Liver (tissue), 9 donors: ENCODE data around the gene SAT1. TPM values are rescaled to one million over a fixed set of nuclear protein-coding genes. Genes with fewer than 3 reads are reported as not detected.

Source experiments
- DNase-seq: peaks from one replicate; pipeline ENCODE4 v3.0.0-alpha.2; 2017; ENCODE audit warnings: low spot score
- H3K27ac ChIP-seq, 2 donors: one replicate each; pipeline ENCODE4 v1.7.0; 2013; ENCODE audit warnings: inconsistent platforms in 2 of 2, low read length in 2 of 2, control low read depth in 1 of 2, low read depth in 1 of 2, mild to moderate bottlenecking in 1 of 2
- H3K27me3 ChIP-seq, 4 donors: one replicate each; pipeline versions ENCODE4 v1.6.1 to v1.7.0; 2013; ENCODE audit warnings: low read length in 3 of 4, inconsistent platforms in 1 of 4, mild to moderate bottlenecking in 1 of 4, moderate library complexity in 1 of 4; ENCODE audit not compliant: control insufficient read depth in 4 of 4, insufficient read depth in 4 of 4
- H3K36me3 ChIP-seq, 4 donors: one replicate each; pipeline versions ENCODE4 v1.6.1 to v1.7.0; 2013; ENCODE audit warnings: low read length in 3 of 4, mild to moderate bottlenecking in 3 of 4, low read depth in 1 of 4, moderate library complexity in 1 of 4; ENCODE audit not compliant: control insufficient read depth in 4 of 4, insufficient read depth in 3 of 4
- H3K4me1 ChIP-seq, 4 donors: one replicate each; pipeline versions ENCODE4 v1.6.1 to v1.7.0; 2013; ENCODE audit warnings: low read length in 3 of 4, mild to moderate bottlenecking in 3 of 4, moderate library complexity in 1 of 4; ENCODE audit not compliant: control insufficient read depth in 4 of 4, insufficient read depth in 4 of 4
- H3K4me3 ChIP-seq, 3 donors: one replicate each; pipeline versions ENCODE4 v1.6.1 to v1.7.0; 2013; ENCODE audit warnings: low read length in 3 of 3, control low read depth in 1 of 3, low read depth in 1 of 3, mild to moderate bottlenecking in 1 of 3
- H3K9ac ChIP-seq, 2 donors: one replicate each; pipeline ENCODE4 v1.7.0; 2013; ENCODE audit warnings: low read length in 2 of 2, mild to moderate bottlenecking in 2 of 2, moderate library complexity in 2 of 2, control low read depth in 1 of 2, low read depth in 1 of 2
- H3K9me3 ChIP-seq, 4 donors: one replicate each; pipeline versions ENCODE4 v1.6.1 to v1.7.0; 2013; ENCODE audit warnings: low read length in 3 of 4; ENCODE audit not compliant: control insufficient read depth in 4 of 4
- ATF3 ChIP-seq: IDR thresholded peaks from 2 replicates; pipeline ENCODE4 v1.6.1; 2016; ENCODE audit warnings: antibody characterized with exemption
- CTCF ChIP-seq: fragments of 150-350 bp; IDR thresholded peaks from 2 replicates; pipeline ENCODE4 v1.5.1; 2017; ENCODE audit warnings: improper control_type of control experiment, low read depth, low read length; ENCODE audit not compliant: missing input control
- FOXA1 ChIP-seq: IDR thresholded peaks from 2 replicates; pipeline ENCODE4 v1.6.1; 2016; ENCODE audit warnings: antibody characterized with exemption
- FOXA2 ChIP-seq: IDR thresholded peaks from 2 replicates; pipeline ENCODE4 v1.6.1; 2016; ENCODE audit warnings: antibody characterized with exemption
- GABPA ChIP-seq, 2 donors: IDR thresholded peaks in 1 of 2; conservative IDR thresholded peaks in 1 of 2; 2 replicates each; pipeline ENCODE4 v1.6.1; 2016; ENCODE audit warnings: antibody characterized with exemption in 2 of 2, mild to moderate bottlenecking in 1 of 2, moderate library complexity in 1 of 2
- HNF4A ChIP-seq, 2 donors: conservative IDR thresholded peaks; 2 replicates each; pipeline ENCODE4 v1.6.1; 2016; ENCODE audit warnings: antibody characterized with exemption in 2 of 2, mild to moderate bottlenecking in 2 of 2
- HNF4G ChIP-seq: IDR thresholded peaks from 2 replicates; pipeline ENCODE4 v1.6.1; 2016; ENCODE audit warnings: antibody characterized with exemption
- JUND ChIP-seq, 2 donors: IDR thresholded peaks; 2 replicates each; pipeline ENCODE4 v1.6.1; 2016; ENCODE audit warnings: antibody characterized with exemption in 2 of 2
- MAX ChIP-seq: IDR thresholded peaks from 2 replicates; pipeline ENCODE4 v1.6.1; 2016; ENCODE audit warnings: antibody characterized with exemption
- NR2F2 ChIP-seq: IDR thresholded peaks from 2 replicates; pipeline ENCODE4 v1.6.1; 2016; ENCODE audit warnings: antibody characterized with exemption
- RAD21 ChIP-seq, 2 donors: IDR thresholded peaks; 2 replicates each; pipeline ENCODE4 v1.6.1; 2016; ENCODE audit warnings: antibody characterized with exemption in 2 of 2, mild to moderate bottlenecking in 2 of 2
- REST ChIP-seq: IDR thresholded peaks from 2 replicates; pipeline ENCODE4 v1.6.1; 2016; ENCODE audit warnings: antibody characterized with exemption, mild to moderate bottlenecking
- RXRA ChIP-seq, 2 donors: IDR thresholded peaks; 2 replicates each; pipeline ENCODE4 v1.6.1; 2017 to 2018; ENCODE audit warnings: antibody characterized with exemption in 2 of 2, mild to moderate bottlenecking in 1 of 2
- SP1 ChIP-seq: IDR thresholded peaks from 2 replicates; pipeline ENCODE4 v1.6.1; 2018; ENCODE audit warnings: antibody characterized with exemption, mild to moderate bottlenecking
- TAF1 ChIP-seq: conservative IDR thresholded peaks from 2 replicates; pipeline ENCODE4 v1.6.1; 2016; ENCODE audit warnings: antibody characterized with exemption, mild to moderate bottlenecking
- YY1 ChIP-seq: IDR thresholded peaks from 2 replicates; pipeline ENCODE4 v1.6.1; 2016; ENCODE audit warnings: antibody characterized with exemption, mild to moderate bottlenecking
- ZBTB33 ChIP-seq: IDR thresholded peaks from 2 replicates; pipeline ENCODE4 v1.6.1; 2016; ENCODE audit warnings: antibody characterized with exemption
- WGBS: extraction: QIAGEN DNeasy Blood & Tissue Kit; methylation state at CpG from one replicate; pipeline ENCODE4 v1.1.7; 2013; 5-methylcytosine and 5-hydroxymethylcytosine counted together
- polyA plus RNA-seq, 2 donors: library from polyadenylated mRNA; stranded (reverse) in 1 of 2; unstranded in 1 of 2; fragments of 200-250 nt in 1 of 2; fragments of >200 nt in 1 of 2; fragmentation: Nextera tagmentation in 1 of 2; extraction: Ambion mirVana in 1 of 2; gene quantifications; one replicate each; pipeline versions ENCODE4 v1.2.1 to v1.2.3, GENCODE V29; 2013 to 2015
- total RNA-seq, 2 donors: library from RNA; depleted of rRNA; stranded (reverse); fragments of >200 nt; gene quantifications; one replicate each; pipeline ENCODE4 v1.2.3, GENCODE V29; 2014
- donor health status: healthy.
- donor health status: healthy.
- donor health status: healthy.
- donor health status: healthy.
- donor health status: healthy.

The SAT1 gene
- total and polyA plus RNA-seq, 4 donors: 105 to 780 (median 296) TPM

GRCh38 chrX:23822397-23822796, 39.4 kb downstream of the SAT1 start:
- no peak for DNase-seq
- TF ChIP-seq RAD21 (IDR thresholded peaks at IDR 0.05): no peak
- no peak overlapping the region for H3K27ac ChIP-seq

GRCh38 chrX:23822841-23823240, 39.9 kb downstream of the SAT1 start:
- H3K27ac ChIP-seq: no peak overlapping the region
- no peaks in the 10 kb centered on the region for H3K4me1 ChIP-seq
- peaks cover 0 to 3% (median 0%) of the 10 kb centered on the region in 4 donors for H3K27me3 ChIP-seq
- no peaks in the 10 kb centered on the region for H3K36me3 ChIP-seq
- TF ChIP-seq FOXA2 (no peak), HNF4G (no peak), JUND (IDR thresholded peaks at IDR 0.05) (no peak), YY1 (no peak), FOXA1 (no peak), SP1 (no peak), RAD21 (IDR thresholded peaks at IDR 0.05) (no peak)
- no peak overlapping the region for H3K9ac ChIP-seq
- no peak for DNase-seq
- no peaks in the 10 kb centered on the region for H3K9me3 ChIP-seq
- no peak overlapping the region for H3K4me3 ChIP-seq
- 86% methylated on average over 6 of the region's 6 CpGs for WGBS

More at GRCh38 chrX:23822397-23822796, 39.4 kb downstream of the SAT1 start:
- no peak overlapping the region for H3K4me3 ChIP-seq
- no peaks in the 10 kb centered on the region for H3K36me3 ChIP-seq
- H3K9me3 ChIP-seq: no peaks in the 10 kb centered on the region
- H3K9ac ChIP-seq: no peak overlapping the region
- peaks cover 0 to 3% (median 0%) of the 10 kb centered on the region in 4 donors for H3K27me3 ChIP-seq
- WGBS: 79% methylated on average over 3 of the region's 3 CpGs
- H3K4me1 ChIP-seq: no peaks in the 10 kb centered on the region

GRCh38 chrX:23825675-23826074, 42.7 kb downstream of the SAT1 start:
- Histone ChIP-seq H3K36me3 (no peaks in the 10 kb centered on the region), H3K9me3 (no peaks in the 10 kb centered on the region), H3K4me3 (no peak overlapping the region), H3K9ac (no peak overlapping the region), H3K27ac (no peak overlapping the region), H3K27me3 (peaks cover 0 to 3% (median 0%) of the 10 kb centered on the region in 4 donors), H3K4me1 (peaks cover 0 to 3% (median under 1%) of the 10 kb centered on the region in 4 donors)
- TF ChIP-seq REST (no peak), RXRA (IDR thresholded peaks at IDR 0.05) (no peak), HNF4G (no peak)
- no peak for DNase-seq

GRCh38 chrX:23826216-23826615, 43.2 kb downstream of the SAT1 start:
- Histone ChIP-seq H3K4me1 (peaks cover 0 to 3% (median under 1%) of the 10 kb centered on the region in 4 donors), H3K36me3 (no peaks in the 10 kb centered on the region), H3K9me3 (no peaks in the 10 kb centered on the region), H3K9ac (no peak overlapping the region), H3K4me3 (no peak overlapping the region), H3K27me3 (peaks cover 0 to 3% (median 0%) of the 10 kb centered on the region in 4 donors), H3K27ac (no peak overlapping the region)
- 83% methylated on average over 3 of the region's 3 CpGs for WGBS
- no peak for DNase-seq
- TF ChIP-seq YY1 (no peak), RAD21 (IDR thresholded peaks at IDR 0.05) (no peak), TAF1 (no peak), CTCF (no peak), ATF3 (no peak), GABPA (IDR thresholded peaks at IDR 0.05 in 1 of 2, conservative IDR thresholded peaks at IDR 0.05 in 1 of 2) (no peak), ZBTB33 (no peak), MAX (no peak), NR2F2 (no peak), HNF4A (conservative IDR thresholded peaks at IDR 0.05) (no peak)
